Panc1 (cell line): ENCODE results near the gene PTPRE.

ENCODE experiments used
- CTCF ChIP-seq: fragments of 450-650 bp; IDR thresholded peaks from 2 replicates; pipeline ENCODE4 v1.5.1; 2017; ENCODE audit warnings: mild to moderate bottlenecking
- SIN3A ChIP-seq: IDR thresholded peaks from 2 replicates; pipeline ENCODE4 v1.6.1; 2012; ENCODE audit warnings: low read depth, mild to moderate bottlenecking, low read length, moderate library complexity, borderline replicate concordance; ENCODE audit not compliant: insufficient read depth

- no peak for TF ChIP-seq SIN3A
- no peak for TF ChIP-seq CTCF
Observed at GRCh38 chr10:127940866-127941640, 34.1 kb downstream of the PTPRE start.
